ENCODE data around the gene ORAI2. TPM values are rescaled to one million over a fixed set of nuclear protein-coding genes. Genes with fewer than 3 reads are reported as not detected.

ORAI2 gene
- polyA plus RNA-seq, 1 donor (not counting 4 experiments of a cell fraction or from before 2014, with no cell fraction given): 2.0 TPM

- Histone ChIP-seq H3K79me2 (ENCODE audit: control insufficient read depth, insufficient read depth, low read length) (peaks cover 6% of the 10 kb centered on the region), H3K9ac (ENCODE audit: control insufficient read depth, extremely low read depth, insufficient read depth, low read length) (no peak overlapping the region), H4K20me1 (ENCODE audit: control insufficient read depth, extremely low read depth, insufficient read depth, low read length) (no peaks in the 10 kb centered on the region), H3K4me1 (ENCODE audit: control insufficient read depth, extremely low read depth, insufficient read depth, low read length) (no peaks in the 10 kb centered on the region), H3K27me3 (ENCODE audit: control insufficient read depth, extremely low read depth, insufficient read depth, low read length) (no peaks in the 10 kb centered on the region), H2AFZ (ENCODE audit: control insufficient read depth, low read length) (no peak overlapping the region), H3K9me3 (ENCODE audit: control insufficient read depth, low read depth, low read length) (no peaks in the 10 kb centered on the region), H3K27ac (ENCODE audit: control insufficient read depth, insufficient read depth, low read length) (no peak overlapping the region), H3K4me3 (ENCODE audit: control insufficient read depth in 2 of 3, extremely low read depth in 1 of 3, insufficient read depth in 2 of 3, low read depth in 1 of 3, low read length in 3 of 3) (no peak overlapping the region), H3K36me3 (ENCODE audit: control insufficient read depth in 2 of 2, extremely low read depth in 1 of 2, insufficient read depth in 2 of 2, low read length in 2 of 2) (peaks cover 25 to 34% of the 10 kb centered on the region in 2 experiments), H3K9me1 (ENCODE audit: control insufficient read depth, extremely low read depth, insufficient read depth, low read length) (no peaks in the 10 kb centered on the region), H3K4me2 (ENCODE audit: control insufficient read depth, extremely low read depth, insufficient read depth, low read depth, low read length) (no peak overlapping the region)
- dilution Hi-C loops (cut with MboI; ENCODE audit: extremely low pct_ligation_motif_present, low sequenced_read_pairs): no loop called here
- DNase-seq (ENCODE audit: low read depth, low spot score) (no peak), FAIRE-seq (no peak)
- no peak for TF ChIP-seq EZH2 (IDR thresholded peaks at IDR 0.05; ENCODE audit: low read length)
- peak; percentile 61 to 73 (median 66) for TF ChIP-seq CTCF (optimal IDR thresholded peaks at IDR 0.05 in 1 of 3, IDR thresholded peaks at IDR 0.05 in 1 of 3, conservative IDR thresholded peaks at IDR 0.05 in 1 of 3; ENCODE audit: extremely low read depth in 1 of 3, insufficient read depth in 2 of 3, low read length in 3 of 3)
Observed at GRCh38 chr7:102412548-102412947, 20.8 kb upstream of the ORAI2 start.

- no peak for TF ChIP-seq EZH2 (IDR thresholded peaks at IDR 0.05; ENCODE audit: low read length)
- TF ChIP-seq CTCF (optimal IDR thresholded peaks at IDR 0.05 in 1 of 3, IDR thresholded peaks at IDR 0.05 in 1 of 3, conservative IDR thresholded peaks at IDR 0.05 in 1 of 3; ENCODE audit: extremely low read depth in 1 of 3, insufficient read depth in 2 of 3, low read length in 3 of 3): no peak
- DNase-seq (ENCODE audit: low read depth, low spot score) (no peak), FAIRE-seq (no peak)
- Histone ChIP-seq H3K79me2 (ENCODE audit: control insufficient read depth, insufficient read depth, low read length) (peaks cover 6% of the 10 kb centered on the region), H2AFZ (ENCODE audit: control insufficient read depth, low read length) (no peak overlapping the region), H3K36me3 (ENCODE audit: control insufficient read depth in 2 of 2, extremely low read depth in 1 of 2, insufficient read depth in 2 of 2, low read length in 2 of 2) (peaks cover 21 to 29% of the 10 kb centered on the region in 2 experiments), H3K4me2 (ENCODE audit: control insufficient read depth, extremely low read depth, insufficient read depth, low read depth, low read length) (no peak overlapping the region), H3K9me1 (ENCODE audit: control insufficient read depth, extremely low read depth, insufficient read depth, low read length) (no peaks in the 10 kb centered on the region), H3K27ac (ENCODE audit: control insufficient read depth, insufficient read depth, low read length) (no peak overlapping the region), H3K9ac (ENCODE audit: control insufficient read depth, extremely low read depth, insufficient read depth, low read length) (no peak overlapping the region), H3K9me3 (ENCODE audit: control insufficient read depth, low read depth, low read length) (no peaks in the 10 kb centered on the region), H3K4me3 (ENCODE audit: control insufficient read depth in 2 of 3, extremely low read depth in 1 of 3, insufficient read depth in 2 of 3, low read depth in 1 of 3, low read length in 3 of 3) (no peak overlapping the region), H3K4me1 (ENCODE audit: control insufficient read depth, extremely low read depth, insufficient read depth, low read length) (no peaks in the 10 kb centered on the region), H4K20me1 (ENCODE audit: control insufficient read depth, extremely low read depth, insufficient read depth, low read length) (no peaks in the 10 kb centered on the region), H3K27me3 (ENCODE audit: control insufficient read depth, extremely low read depth, insufficient read depth, low read length) (no peaks in the 10 kb centered on the region)
- dilution Hi-C loops (cut with MboI; ENCODE audit: extremely low pct_ligation_motif_present, low sequenced_read_pairs): no loop called here
Observed at GRCh38 chr7:102413091-102413490, 20.3 kb upstream of the ORAI2 start.
